Cardiac muscle cell (in vitro differentiated cells and primary cell): ENCODE data around the gene PNLIP. TPM values are rescaled to one million over a fixed set of nuclear protein-coding genes. Genes with fewer than 3 reads are reported as not detected.

Experiments used
- DNase-seq, 2 donors: peaks; one replicate each; pipeline versions ENCODE4 v3.0.0 to v3.0.0-alpha.2; 2010 to 2017; ENCODE audit warnings: low read depth in 1 of 2, low spot score in 1 of 2
- H3K27ac ChIP-seq: fragments of 200-600 bp; sonication (generic); 2 replicates; pipeline ENCODE4 v1.5.1; 2016
- H3K27me3 ChIP-seq: fragments of 200-600 bp; sonication (generic); 2 replicates; pipeline ENCODE4 v1.6.0; 2016; ENCODE audit warnings: control low read depth
- H3K36me3 ChIP-seq: fragments of 200-600 bp; sonication (generic); 2 replicates; pipeline ENCODE4 v1.5.1; 2016; ENCODE audit warnings: control low read depth
- H3K4me1 ChIP-seq: fragments of 200-600 bp; sonication (generic); 2 replicates; pipeline ENCODE4 v1.8.1; 2017; ENCODE audit warnings: low read depth, mild to moderate bottlenecking, mixed run types
- H3K4me3 ChIP-seq: fragments of 200-600 bp; sonication (generic); 2 replicates; pipeline ENCODE4 v1.5.1; 2016; ENCODE audit warnings: mild to moderate bottlenecking
- H3K9me3 ChIP-seq: fragments of 200-600 bp; sonication (generic); 2 replicates; pipeline ENCODE4 v1.5.1; 2017; ENCODE audit warnings: low read depth, mild to moderate bottlenecking, control low read depth
- polyA plus RNA-seq: library from polyadenylated mRNA; unstranded; fragments of >200 nt; fragmentation: Nextera tagmentation; extraction: Ambion mirVana; gene quantifications from 2 replicates; pipeline ENCODE4 v1.2.1, GENCODE V29; 2016
- total RNA-seq: library from RNA; depleted of rRNA; stranded (reverse); fragments of >200 nt; gene quantifications from 2 replicates; pipeline ENCODE4 v1.2.3, GENCODE V29; 2016
- TF ChIP-seq, protein P1 (sequence below): IDR thresholded peaks from 2 replicates; pipeline ENCODE4 v1.5.1; 2012; ENCODE audit warnings: low read depth, mild to moderate bottlenecking, low read length

Gene PNLIP
- total and polyA plus RNA-seq, 2 experiments from 2014 or later: not detected

DNA sequence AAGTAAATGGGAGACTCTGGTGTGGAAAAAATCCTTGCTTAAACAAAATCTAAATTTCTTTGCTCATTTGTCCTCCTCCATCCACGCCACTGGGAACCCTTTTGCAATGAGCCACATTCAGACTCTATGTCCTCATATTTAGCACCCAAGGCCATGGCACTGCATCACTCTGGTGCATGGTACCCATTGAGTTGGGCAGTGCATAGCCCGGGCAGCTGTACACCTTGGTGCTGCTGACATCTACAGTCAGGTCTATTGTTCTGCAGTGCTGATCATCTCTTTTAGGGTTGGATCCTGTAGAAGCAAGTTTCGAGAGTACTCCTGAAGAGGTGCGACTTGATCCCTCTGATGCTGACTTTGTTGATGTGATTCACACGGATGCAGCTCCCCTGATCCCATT lies 51.8 kb downstream of the PNLIP start:
- no peak overlapping the region for H3K4me3 ChIP-seq
- TF ChIP-seq, protein P1, sequence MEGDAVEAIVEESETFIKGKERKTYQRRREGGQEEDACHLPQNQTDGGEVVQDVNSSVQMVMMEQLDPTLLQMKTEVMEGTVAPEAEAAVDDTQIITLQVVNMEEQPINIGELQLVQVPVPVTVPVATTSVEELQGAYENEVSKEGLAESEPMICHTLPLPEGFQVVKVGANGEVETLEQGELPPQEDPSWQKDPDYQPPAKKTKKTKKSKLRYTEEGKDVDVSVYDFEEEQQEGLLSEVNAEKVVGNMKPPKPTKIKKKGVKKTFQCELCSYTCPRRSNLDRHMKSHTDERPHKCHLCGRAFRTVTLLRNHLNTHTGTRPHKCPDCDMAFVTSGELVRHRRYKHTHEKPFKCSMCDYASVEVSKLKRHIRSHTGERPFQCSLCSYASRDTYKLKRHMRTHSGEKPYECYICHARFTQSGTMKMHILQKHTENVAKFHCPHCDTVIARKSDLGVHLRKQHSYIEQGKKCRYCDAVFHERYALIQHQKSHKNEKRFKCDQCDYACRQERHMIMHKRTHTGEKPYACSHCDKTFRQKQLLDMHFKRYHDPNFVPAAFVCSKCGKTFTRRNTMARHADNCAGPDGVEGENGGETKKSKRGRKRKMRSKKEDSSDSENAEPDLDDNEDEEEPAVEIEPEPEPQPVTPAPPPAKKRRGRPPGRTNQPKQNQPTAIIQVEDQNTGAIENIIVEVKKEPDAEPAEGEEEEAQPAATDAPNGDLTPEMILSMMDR: no peak
- no peak overlapping the region for H3K27ac ChIP-seq
- DNase-seq: no peak
- H3K36me3 ChIP-seq: no peaks in the 10 kb centered on the region
- no peaks in the 10 kb centered on the region for H3K4me1 ChIP-seq
- H3K9me3 ChIP-seq: no peaks in the 10 kb centered on the region
- H3K27me3 ChIP-seq: peaks cover 12% of the 10 kb centered on the region

DNA sequence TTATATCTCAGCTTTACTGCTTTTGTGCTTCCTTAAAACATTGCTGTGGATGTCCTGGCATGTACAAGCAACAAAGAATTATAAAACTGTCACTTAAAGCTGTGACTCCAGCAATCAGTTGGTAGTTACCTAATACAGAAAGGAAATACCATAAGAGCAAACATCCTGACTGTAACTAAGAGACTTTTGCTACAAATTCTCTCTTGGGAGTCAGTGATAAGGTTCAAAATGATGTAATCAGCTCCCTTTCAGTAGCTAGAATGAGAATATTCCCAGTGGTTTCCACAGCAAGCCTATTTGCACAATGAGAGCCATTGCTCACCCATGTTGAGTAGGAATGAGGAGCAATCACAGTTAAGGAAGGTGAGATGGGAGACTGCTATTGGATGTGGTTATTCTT lies 52.6 kb downstream of the PNLIP start:
- Histone ChIP-seq H3K27me3 (peaks cover 12% of the 10 kb centered on the region), H3K36me3 (no peaks in the 10 kb centered on the region), H3K4me3 (no peak overlapping the region), H3K27ac (no peak overlapping the region), H3K4me1 (no peaks in the 10 kb centered on the region), H3K9me3 (no peaks in the 10 kb centered on the region)
- TF ChIP-seq, protein P1: no peak
- DNase-seq: no peak

DNA sequence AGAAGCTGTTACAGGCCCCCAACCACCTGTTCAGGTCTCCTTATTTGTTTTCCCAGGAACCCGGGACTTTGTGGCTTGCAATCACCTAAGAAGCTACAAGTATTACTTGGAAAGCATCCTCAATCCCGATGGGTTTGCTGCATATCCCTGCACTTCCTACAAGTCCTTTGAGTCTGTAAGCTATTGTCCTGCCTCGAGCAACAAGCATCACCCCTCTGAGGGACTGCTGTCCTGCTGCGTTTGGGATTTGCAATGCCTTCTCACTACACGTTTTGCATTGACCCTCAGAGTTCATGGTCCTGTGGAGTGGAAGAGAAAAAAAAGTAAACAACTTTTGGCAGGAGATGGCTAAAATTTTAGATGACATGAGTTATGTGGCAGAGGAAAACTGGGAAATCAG lies 54.3 kb downstream of the PNLIP start:
- no peaks in the 10 kb centered on the region for H3K9me3 ChIP-seq
- H3K27me3 ChIP-seq: peaks cover 12% of the 10 kb centered on the region
- H3K4me1 ChIP-seq: no peaks in the 10 kb centered on the region
- DNase-seq: no peak
- TF ChIP-seq, protein P1: no peak
- H3K27ac ChIP-seq: no peak overlapping the region
- H3K4me3 ChIP-seq: no peak overlapping the region
- H3K36me3 ChIP-seq: no peaks in the 10 kb centered on the region

DNA sequence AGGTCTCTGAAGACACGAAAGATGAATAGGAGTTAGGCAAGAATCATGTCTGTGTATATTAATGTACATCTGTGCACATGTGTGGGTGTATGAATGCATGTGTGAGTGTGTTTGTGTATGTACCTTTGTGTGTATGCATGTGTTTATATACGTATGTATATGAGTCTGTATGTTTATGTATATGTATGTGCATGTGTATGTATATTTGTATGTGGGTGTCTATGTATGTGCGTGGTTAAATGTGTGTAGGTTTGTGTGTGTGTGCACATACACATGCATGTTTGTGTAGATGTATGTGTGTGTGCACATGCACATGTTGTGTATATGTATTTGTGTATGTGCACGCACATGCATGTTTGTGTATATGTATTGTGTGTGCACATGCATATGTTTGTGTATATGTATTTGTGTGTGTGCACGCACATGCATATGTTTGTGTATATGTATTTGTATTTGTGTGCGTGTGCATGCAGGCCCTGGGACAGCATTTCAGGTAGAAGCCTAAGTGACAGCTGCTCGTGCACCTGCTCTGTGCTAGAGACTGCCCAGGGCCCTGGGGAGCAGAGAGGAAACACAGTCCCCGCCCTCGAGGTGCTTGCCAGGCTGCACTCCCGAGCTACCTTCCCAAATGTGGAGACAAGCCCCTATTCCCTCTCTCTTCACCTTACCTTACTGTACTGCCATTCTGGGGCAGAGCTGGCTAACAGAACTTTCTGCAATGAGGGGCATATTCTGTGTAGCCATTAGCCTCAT lies 57.1 kb downstream of the PNLIP start:
- Histone ChIP-seq H3K36me3 (no peaks in the 10 kb centered on the region), H3K4me3 (no peak overlapping the region), H3K9me3 (no peaks in the 10 kb centered on the region), H3K27ac (no peak overlapping the region), H3K4me1 (no peaks in the 10 kb centered on the region), H3K27me3 (peaks cover 12% of the 10 kb centered on the region)
- no peak for DNase-seq
- TF ChIP-seq, protein P1: no peak

DNA sequence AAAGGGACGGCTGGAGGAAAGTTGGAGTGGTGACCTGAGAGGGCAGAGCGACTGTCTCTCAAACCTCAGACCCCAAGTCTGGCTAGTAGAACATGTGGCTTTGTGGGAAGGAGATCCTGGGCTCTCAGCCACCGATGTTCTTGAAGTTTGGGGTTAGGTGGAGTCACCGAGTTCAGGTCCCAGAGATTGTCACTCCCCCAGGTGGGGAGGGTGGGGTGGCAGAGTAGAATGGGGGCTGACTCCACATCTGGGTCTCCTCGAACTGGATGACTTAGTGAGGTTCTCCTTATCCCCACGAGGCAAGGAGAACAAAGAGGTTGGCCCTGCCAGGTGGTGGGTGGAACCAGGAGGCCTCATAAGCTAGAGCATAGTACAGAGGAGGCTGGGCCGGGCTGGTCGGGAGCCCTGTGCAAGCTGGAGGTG lies 60.3 kb downstream of the PNLIP start:
- DNase-seq: no peak
- Histone ChIP-seq H3K27ac (no peak overlapping the region), H3K36me3 (no peaks in the 10 kb centered on the region), H3K9me3 (no peaks in the 10 kb centered on the region), H3K4me3 (no peak overlapping the region), H3K4me1 (no peaks in the 10 kb centered on the region), H3K27me3 (peaks cover 14% of the 10 kb centered on the region)
- TF ChIP-seq, protein P1: no peak
